Measurements from ENCODE around the gene CCDC195.

The CCDC195 gene

DNA sequence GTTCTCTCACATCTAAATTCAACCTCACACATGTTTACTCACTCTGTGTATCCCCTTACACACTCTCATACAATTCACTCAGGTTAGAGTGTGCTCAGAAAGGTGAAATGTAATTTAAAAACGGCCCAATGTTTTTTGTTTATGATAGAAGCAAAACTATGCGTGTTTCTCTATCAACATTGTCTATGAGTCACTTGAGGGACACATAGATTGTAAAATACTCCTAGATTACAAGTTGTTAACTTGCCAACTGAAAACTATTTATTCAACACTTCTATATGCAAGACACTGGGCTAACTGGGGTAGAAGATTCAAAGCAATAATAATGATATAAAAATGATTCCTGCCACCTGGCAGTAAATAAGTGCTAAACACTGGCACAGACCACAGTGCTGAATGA is 24.6 kb downstream of the CCDC195 start:
- TF ChIP-seq, protein P1, sequence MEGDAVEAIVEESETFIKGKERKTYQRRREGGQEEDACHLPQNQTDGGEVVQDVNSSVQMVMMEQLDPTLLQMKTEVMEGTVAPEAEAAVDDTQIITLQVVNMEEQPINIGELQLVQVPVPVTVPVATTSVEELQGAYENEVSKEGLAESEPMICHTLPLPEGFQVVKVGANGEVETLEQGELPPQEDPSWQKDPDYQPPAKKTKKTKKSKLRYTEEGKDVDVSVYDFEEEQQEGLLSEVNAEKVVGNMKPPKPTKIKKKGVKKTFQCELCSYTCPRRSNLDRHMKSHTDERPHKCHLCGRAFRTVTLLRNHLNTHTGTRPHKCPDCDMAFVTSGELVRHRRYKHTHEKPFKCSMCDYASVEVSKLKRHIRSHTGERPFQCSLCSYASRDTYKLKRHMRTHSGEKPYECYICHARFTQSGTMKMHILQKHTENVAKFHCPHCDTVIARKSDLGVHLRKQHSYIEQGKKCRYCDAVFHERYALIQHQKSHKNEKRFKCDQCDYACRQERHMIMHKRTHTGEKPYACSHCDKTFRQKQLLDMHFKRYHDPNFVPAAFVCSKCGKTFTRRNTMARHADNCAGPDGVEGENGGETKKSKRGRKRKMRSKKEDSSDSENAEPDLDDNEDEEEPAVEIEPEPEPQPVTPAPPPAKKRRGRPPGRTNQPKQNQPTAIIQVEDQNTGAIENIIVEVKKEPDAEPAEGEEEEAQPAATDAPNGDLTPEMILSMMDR (IDR thresholded peaks at IDR 0.05; ENCODE audit: insufficient read depth, missing control alignments) = no peak
- FAIRE-seq (no peak), DNase-seq (ENCODE audit: insufficient read length, low spot score) (no peak)

DNA sequence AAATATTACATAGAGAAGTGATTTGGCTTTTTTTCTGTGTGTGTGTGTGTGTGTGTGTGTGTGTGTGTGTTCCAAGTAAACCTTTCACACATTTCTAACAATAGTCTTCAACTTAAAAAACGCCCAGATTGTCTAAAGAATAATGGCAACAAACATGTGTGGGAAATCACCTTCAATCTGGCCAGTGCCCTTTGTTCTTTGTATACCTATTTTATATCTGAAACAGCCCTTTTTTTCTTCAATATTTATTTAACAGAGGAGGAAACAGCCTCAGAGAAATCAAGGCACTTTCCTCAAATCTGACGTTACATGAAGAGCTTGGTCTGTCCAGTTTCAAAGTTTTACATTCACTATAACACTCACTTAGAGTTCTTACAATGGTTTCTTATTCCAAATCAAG is 25.3 kb downstream of the CCDC195 start:
- FAIRE-seq (no peak), DNase-seq (ENCODE audit: insufficient read length, low spot score) (no peak)
- TF ChIP-seq, protein P1 (IDR thresholded peaks at IDR 0.05; ENCODE audit: insufficient read depth, missing control alignments) = no peak

DNA sequence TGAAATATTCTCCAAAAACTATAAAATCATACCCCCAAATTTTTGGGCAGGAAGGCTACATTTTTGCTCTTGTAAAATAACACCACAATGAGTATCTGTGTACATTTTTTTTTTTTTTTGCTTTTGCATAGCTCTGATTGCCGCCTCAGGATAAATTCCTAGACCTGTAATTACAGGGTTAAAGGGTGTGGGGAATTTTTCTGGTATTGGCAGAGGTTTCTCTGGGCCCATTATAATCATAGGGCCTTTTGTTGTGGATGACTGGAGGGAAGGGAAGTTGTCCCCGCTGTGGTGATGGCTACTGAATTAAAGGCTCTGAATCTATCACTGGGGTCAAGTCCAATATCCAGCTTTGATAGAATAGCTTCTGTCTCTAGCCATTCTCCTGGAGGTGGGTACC is 26.6 kb downstream of the CCDC195 start:
- FAIRE-seq = no peak
- no peak for DNase-seq (ENCODE audit: insufficient read length, low spot score)
- TF ChIP-seq, protein P1 (IDR thresholded peaks at IDR 0.05; ENCODE audit: insufficient read depth, missing control alignments) = no peak

DNA sequence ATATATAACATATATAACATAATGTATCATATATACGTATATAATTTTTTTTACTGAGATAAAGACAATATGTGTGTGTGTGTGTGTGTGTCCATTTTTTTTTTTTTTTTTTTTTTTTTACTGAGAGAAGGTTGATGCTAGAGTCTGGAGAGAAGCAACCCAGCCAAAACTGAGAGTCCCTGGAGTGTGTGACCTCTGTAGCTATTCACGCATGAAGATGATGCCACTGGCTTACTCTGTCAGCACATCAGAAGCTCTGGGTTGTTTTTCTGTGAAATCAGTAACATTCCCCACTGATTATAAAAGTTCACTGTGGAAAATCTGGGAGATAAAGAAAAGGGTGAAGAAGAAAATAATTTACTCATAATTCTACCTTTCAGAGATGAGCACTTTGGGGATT is 27.2 kb downstream of the CCDC195 start:
- DNase-seq (ENCODE audit: insufficient read length, low spot score) = no peak
- FAIRE-seq = no peak
- TF ChIP-seq, protein P1 (IDR thresholded peaks at IDR 0.05; ENCODE audit: insufficient read depth, missing control alignments) = no peak

DNA sequence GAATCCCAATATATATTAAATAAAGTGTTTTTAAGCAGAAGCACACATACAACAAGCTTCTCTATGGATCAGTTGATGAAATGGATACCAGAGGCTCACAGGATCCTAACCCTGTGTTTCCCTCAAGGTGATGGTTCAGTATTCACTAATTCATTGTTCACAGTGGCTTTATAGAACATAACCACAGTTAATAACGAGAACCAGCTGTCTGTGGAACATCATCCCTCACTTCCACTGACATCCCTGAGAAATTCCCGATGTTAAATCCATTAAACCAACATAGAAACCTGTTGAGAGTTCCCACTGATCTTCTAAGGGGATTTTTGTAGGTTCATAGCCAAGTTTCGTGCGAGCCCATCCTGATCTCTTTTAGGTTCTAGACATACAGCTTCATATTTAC is 29.0 kb downstream of the CCDC195 start:
- FAIRE-seq (no peak), DNase-seq (ENCODE audit: insufficient read length, low spot score) (no peak)
- TF ChIP-seq, protein P1 (IDR thresholded peaks at IDR 0.05; ENCODE audit: insufficient read depth, missing control alignments) = no peak

GRCh38 chr2:224685121-224685520 is 31.0 kb downstream of the CCDC195 start:
- TF ChIP-seq, protein P1 (IDR thresholded peaks at IDR 0.05; ENCODE audit: insufficient read depth, missing control alignments) = no peak
- FAIRE-seq = no peak
- no peak for DNase-seq (ENCODE audit: insufficient read length, low spot score)

- no peak for DNase-seq (ENCODE audit: insufficient read length, low spot score)
- TF ChIP-seq, protein P1 (IDR thresholded peaks at IDR 0.05; ENCODE audit: insufficient read depth, missing control alignments) = no peak
- FAIRE-seq = no peak
Measured at GRCh38 chr2:224682134-224682533, 34.0 kb downstream of the CCDC195 start.

All from D721Med (cell line).